Small intestine (tissue), 7 donors: ENCODE data around the gene LCE3D. TPM values are rescaled to one million over a fixed set of nuclear protein-coding genes. Genes with fewer than 3 reads are reported as not detected.

Experiments used
- DNase-seq, 2 donors: peaks; one replicate each; pipeline versions ENCODE4 v3.0.0 to v3.0.0-alpha.2; 2013
- FAIRE-seq: peaks from 2 replicates; lab custom pipeline; 2012; peaks lifted over from hg19 to GRCh38; lab: Jason Lieb, UNC
- H3K27ac ChIP-seq, 3 donors: one replicate each; pipeline ENCODE4 v1.5.1; 2013; ENCODE audit warnings: low read length in 2 of 3, mild to moderate bottlenecking in 2 of 3, control low read depth in 1 of 3, inconsistent platforms in 1 of 3, low read depth in 1 of 3, moderate library complexity in 1 of 3
- H3K27me3 ChIP-seq, 3 donors: one replicate each; pipeline ENCODE4 v1.6.1; 2013; ENCODE audit warnings: low read length in 3 of 3, inconsistent platforms in 1 of 3; ENCODE audit not compliant: control insufficient read depth in 3 of 3, insufficient read depth in 3 of 3
- H3K36me3 ChIP-seq, 3 donors: one replicate each; pipeline ENCODE4 v1.6.1; 2013; ENCODE audit warnings: low read length in 3 of 3, inconsistent platforms in 1 of 3, low read depth in 1 of 3, mild to moderate bottlenecking in 1 of 3, moderate library complexity in 1 of 3; ENCODE audit not compliant: control insufficient read depth in 3 of 3, insufficient read depth in 2 of 3
- H3K4me1 ChIP-seq, 3 donors: one replicate each; pipeline ENCODE4 v1.6.1; 2013; ENCODE audit warnings: low read length in 2 of 3, inconsistent platforms in 1 of 3, low read depth in 1 of 3, mild to moderate bottlenecking in 1 of 3, moderate library complexity in 1 of 3; ENCODE audit not compliant: control insufficient read depth in 3 of 3, insufficient read depth in 2 of 3
- H3K4me3 ChIP-seq, 3 donors: one replicate each; pipeline ENCODE4 v1.5.1; 2013; ENCODE audit warnings: low read length in 3 of 3, control low read depth in 1 of 3, inconsistent platforms in 1 of 3, low read depth in 1 of 3, mild to moderate bottlenecking in 1 of 3, moderate library complexity in 1 of 3
- H3K9me3 ChIP-seq, 2 donors: one replicate each; pipeline ENCODE4 v1.6.1; 2013; ENCODE audit warnings: low read depth in 1 of 2, low read length in 1 of 2; ENCODE audit not compliant: control insufficient read depth in 2 of 2, insufficient read depth in 1 of 2
- WGBS, 3 donors: extraction: QIAGEN DNeasy Blood & Tissue Kit; methylation state at CpG; one replicate each; pipeline ENCODE4 v1.1.7; 2013; 5-methylcytosine and 5-hydroxymethylcytosine counted together
- polyA plus RNA-seq, 4 donors: library from polyadenylated mRNA; stranded (reverse) in 3 of 4; unstranded in 1 of 4; fragments of 200-250 nt in 3 of 4; fragments of 120-200 nt in 1 of 4; gene quantifications; one replicate each; pipeline versions ENCODE4 v1.2.1 to v1.2.3, GENCODE V29; 2013
- donor health status: healthy with polysubstance abuse.
- donor health status: control.
- donor health status: control.
- donor health status: Bipolar disorder and iron deficiency.
- donor health status: healthy.

The LCE3D gene
- polyA plus RNA-seq, 4 donors, result 0.24 TPM; not detected in 3

- no peaks in the 10 kb centered on the region for H3K36me3 ChIP-seq
- no peaks in the 10 kb centered on the region for H3K4me1 ChIP-seq
- FAIRE-seq, result no peak
- WGBS, 3 donors, result 30 to 35% (median 34%) methylated on average over 4 of the region's 4 CpGs
- H3K9me3 ChIP-seq, result no peaks in the 10 kb centered on the region
- H3K4me3 ChIP-seq, result no peak overlapping the region
- H3K27me3 ChIP-seq, result no peaks in the 10 kb centered on the region
- DNase-seq, result no peak
- H3K27ac ChIP-seq, result no peak overlapping the region
Measured at GRCh38 chr1:152543820-152544219, 36.5 kb downstream of the LCE3D start.

GRCh38 chr1:152539901-152540300 is 40.4 kb downstream of the LCE3D start:
- Histone ChIP-seq H3K36me3 (no peaks in the 10 kb centered on the region), H3K27me3 (peaks cover 0 to 2% (median 0%) of the 10 kb centered on the region in 3 donors), H3K4me1 (no peaks in the 10 kb centered on the region), H3K4me3 (no peak overlapping the region), H3K9me3 (no peaks in the 10 kb centered on the region), H3K27ac (no peak overlapping the region)
- 52 to 64% (median 59%) methylated on average over 2 of the region's 2 CpGs for WGBS, 3 donors
- FAIRE-seq (no peak), DNase-seq (no peak)

- FAIRE-seq (no peak), DNase-seq (no peak)
- Histone ChIP-seq H3K27me3 (peaks cover 0 to 2% (median 0%) of the 10 kb centered on the region in 3 donors), H3K36me3 (no peaks in the 10 kb centered on the region), H3K4me1 (no peaks in the 10 kb centered on the region), H3K4me3 (no peak overlapping the region), H3K9me3 (no peaks in the 10 kb centered on the region), H3K27ac (no peak overlapping the region)
- 18 to 41% (median 23%) methylated on average over 4 of the region's 4 CpGs for WGBS, 3 donors
Measured at GRCh38 chr1:152537496-152537895, 42.8 kb downstream of the LCE3D start.

GRCh38 chr1:152535774-152536173 is 44.5 kb downstream of the LCE3D start:
- H3K4me3 ChIP-seq, result no peak overlapping the region
- H3K36me3 ChIP-seq, result no peaks in the 10 kb centered on the region
- 74 to 85% (median 81%) methylated on average over 3 of the region's 3 CpGs for WGBS, 3 donors
- FAIRE-seq (no peak), DNase-seq (no peak)
- peaks cover 0 to 2% (median 0%) of the 10 kb centered on the region in 3 donors for H3K27me3 ChIP-seq
- peaks cover 0 to 4% of the 10 kb centered on the region in 2 donors for H3K9me3 ChIP-seq
- H3K4me1 ChIP-seq, result no peaks in the 10 kb centered on the region
- H3K27ac ChIP-seq, result no peak overlapping the region

GRCh38 chr1:152533327-152533938 is 46.9 kb downstream of the LCE3D start:
- H3K4me1 ChIP-seq, result no peaks in the 10 kb centered on the region
- H3K36me3 ChIP-seq, result no peaks in the 10 kb centered on the region
- DNase-seq, result peak; percentile 53 to 63
- WGBS, 3 donors, result 17 to 20% (median 19%) methylated on average over 7 of the region's 7 CpGs
- no peak overlapping the region for H3K27ac ChIP-seq
- H3K27me3 ChIP-seq, result peaks cover 0 to 2% (median 0%) of the 10 kb centered on the region in 3 donors
- no peak overlapping the region for H3K4me3 ChIP-seq
- FAIRE-seq, result no peak
- peaks cover 0 to 4% of the 10 kb centered on the region in 2 donors for H3K9me3 ChIP-seq

Other genes with a start within 250 kb of the LCE3D start
- under 1 TPM in 1 of 4 donors, not detected in 3; 0.04 TPM for gene FLG2, start 220.5 kb downstream of the LCE3D start, polyA plus RNA-seq
- 1 to 10 TPM in 2 of 4 donors, under 1 TPM in 1, not detected in 1; 0.95 to 2.7 (median 2.2) TPM for gene CRNN, start 166.3 kb downstream of the LCE3D start, polyA plus RNA-seq
- not detected for gene LCE5A, start 69.7 kb downstream of the LCE3D start, polyA plus RNA-seq
- under 1 TPM in 1 of 4 donors, not detected in 3; 0.57 TPM for gene CRCT1, start 66.0 kb downstream of the LCE3D start, polyA plus RNA-seq
- gene LCE3E, start 13.7 kb downstream of the LCE3D start, polyA plus RNA-seq, result not detected
- not detected for gene LCE3C, start 19.7 kb upstream of the LCE3D start, polyA plus RNA-seq
- gene LCE3B, start 33.3 kb upstream of the LCE3D start, polyA plus RNA-seq, result not detected
- not detected for gene LCE3A, start 42.6 kb upstream of the LCE3D start, polyA plus RNA-seq
- gene LCE2D, start 82.9 kb upstream of the LCE3D start, polyA plus RNA-seq, result not detected
- gene LCE2C, start 94.8 kb upstream of the LCE3D start, polyA plus RNA-seq, result not detected
- gene LCE2B, start 105.6 kb upstream of the LCE3D start, polyA plus RNA-seq, result not detected
- 1 to 10 TPM in 1 of 4 donors, under 1 TPM in 1, not detected in 2; 0.16 to 6.8 TPM for gene LCE2A, start 117.8 kb upstream of the LCE3D start, polyA plus RNA-seq
- gene LCE4A, start 127.6 kb upstream of the LCE3D start, polyA plus RNA-seq, result not detected
- not detected for gene KPRP, start 177.5 kb upstream of the LCE3D start, polyA plus RNA-seq
- not detected for gene LCE1F, start 194.6 kb upstream of the LCE3D start, polyA plus RNA-seq
- gene LCE1E, start 205.7 kb upstream of the LCE3D start, polyA plus RNA-seq, result not detected
- gene LCE1D, start 216.2 kb upstream of the LCE3D start, polyA plus RNA-seq, result not detected
- not detected for gene LCE1C, start 226.1 kb upstream of the LCE3D start, polyA plus RNA-seq
- gene LCE1B, start 231.5 kb upstream of the LCE3D start, polyA plus RNA-seq, result not detected
- not detected for gene LCE1A, start 247.0 kb upstream of the LCE3D start, polyA plus RNA-seq